HTERT RPE-1 (cell line): ENCODE measurements around the gene RPAIN.

Source experiments
- in situ Hi-C: fragments of 300-500 bp; cut with MboI; formaldehyde crosslinking; loops from 4 replicates; pipeline ENCODE4 v1.14.3; 2020; ENCODE audit warnings: low sequenced_read_pairs

Gene RPAIN

GRCh38 chr17:5481451-5481850 is 61.5 kb downstream of the RPAIN start:
- in situ Hi-C loops: no loop called here
